ENCODE results near the gene PAPPA2. TPM values are rescaled to one million over a fixed set of nuclear protein-coding genes. Genes with fewer than 3 reads are reported as not detected.

Gene PAPPA2
- total and polyA plus RNA-seq, 9 of the 15 experiments (the other 6 are each of a cell fraction or from before 2014, with no cell fraction given): 0.01 to 0.15 (median 0.05) TPM; not detected in 2

- ChIA-PET POLR2A (interaction anchor here (0.6 kb wide), 1 partner anchor 152 kb away, joined by 4 read pairs; no protein-coding TSS in a partner anchor), CTCF (ENCODE audit: low intra/inter-chr PET ratio) (no interaction called here)
- Histone ChIP-seq H3K36me3 (ENCODE audit: control insufficient read depth, insufficient read depth, low read length) (no peaks in the 10 kb centered on the region), H3K27ac (ENCODE audit: extremely low read depth, low read depth, low read length) (no peak overlapping the region), H3K9ac (ENCODE audit: insufficient read depth in 1 of 2, low read depth in 2 of 2, low read length in 2 of 2) (no peak overlapping the region), H4K20me1 (replicated peaks; ENCODE audit: control insufficient read depth, insufficient read depth, low read length) (no peaks in the 10 kb centered on the region), H3K4me1 (replicated peaks in 1 of 2; ENCODE audit: control insufficient read depth in 2 of 2, insufficient read depth in 2 of 2, low read length in 2 of 2) (no peaks in the 10 kb centered on the region), H3K27me3 (ENCODE audit: control insufficient read depth in 2 of 2, insufficient read depth in 2 of 2, low read length in 2 of 2) (no peaks in the 10 kb centered on the region), H3K9me3 (replicated peaks; ENCODE audit: control insufficient read depth, insufficient read depth, low read depth, low read length) (no peaks in the 10 kb centered on the region), H3K79me2 (ENCODE audit: control insufficient read depth, insufficient read depth, low read length) (no peaks in the 10 kb centered on the region), H3K4me3 (no peak overlapping the region), H3K4me2 (ENCODE audit: insufficient read depth, low read length) (no peak overlapping the region), H3K9me1 (ENCODE audit: control insufficient read depth, insufficient read depth, low read length) (no peaks in the 10 kb centered on the region), H2AFZ (ENCODE audit: low read depth, low read length) (no peak overlapping the region)
- DNase-seq (ENCODE audit: extremely low read depth in 1 of 4, low spot score in 3 of 4): no peak
- ATAC-seq: no peak
- WGBS (ENCODE audit: insufficient coverage, low coverage, missing lambda C conversion rate): 0% methylated on average over 1 of the region's 1 CpG
- intact Hi-C loops (cut with micrococcal nuclease): no loop called here
- FAIRE-seq: no peak
- BruUV-seq (replicated peaks): no TSS peak
- TF ChIP-seq, protein P1, sequence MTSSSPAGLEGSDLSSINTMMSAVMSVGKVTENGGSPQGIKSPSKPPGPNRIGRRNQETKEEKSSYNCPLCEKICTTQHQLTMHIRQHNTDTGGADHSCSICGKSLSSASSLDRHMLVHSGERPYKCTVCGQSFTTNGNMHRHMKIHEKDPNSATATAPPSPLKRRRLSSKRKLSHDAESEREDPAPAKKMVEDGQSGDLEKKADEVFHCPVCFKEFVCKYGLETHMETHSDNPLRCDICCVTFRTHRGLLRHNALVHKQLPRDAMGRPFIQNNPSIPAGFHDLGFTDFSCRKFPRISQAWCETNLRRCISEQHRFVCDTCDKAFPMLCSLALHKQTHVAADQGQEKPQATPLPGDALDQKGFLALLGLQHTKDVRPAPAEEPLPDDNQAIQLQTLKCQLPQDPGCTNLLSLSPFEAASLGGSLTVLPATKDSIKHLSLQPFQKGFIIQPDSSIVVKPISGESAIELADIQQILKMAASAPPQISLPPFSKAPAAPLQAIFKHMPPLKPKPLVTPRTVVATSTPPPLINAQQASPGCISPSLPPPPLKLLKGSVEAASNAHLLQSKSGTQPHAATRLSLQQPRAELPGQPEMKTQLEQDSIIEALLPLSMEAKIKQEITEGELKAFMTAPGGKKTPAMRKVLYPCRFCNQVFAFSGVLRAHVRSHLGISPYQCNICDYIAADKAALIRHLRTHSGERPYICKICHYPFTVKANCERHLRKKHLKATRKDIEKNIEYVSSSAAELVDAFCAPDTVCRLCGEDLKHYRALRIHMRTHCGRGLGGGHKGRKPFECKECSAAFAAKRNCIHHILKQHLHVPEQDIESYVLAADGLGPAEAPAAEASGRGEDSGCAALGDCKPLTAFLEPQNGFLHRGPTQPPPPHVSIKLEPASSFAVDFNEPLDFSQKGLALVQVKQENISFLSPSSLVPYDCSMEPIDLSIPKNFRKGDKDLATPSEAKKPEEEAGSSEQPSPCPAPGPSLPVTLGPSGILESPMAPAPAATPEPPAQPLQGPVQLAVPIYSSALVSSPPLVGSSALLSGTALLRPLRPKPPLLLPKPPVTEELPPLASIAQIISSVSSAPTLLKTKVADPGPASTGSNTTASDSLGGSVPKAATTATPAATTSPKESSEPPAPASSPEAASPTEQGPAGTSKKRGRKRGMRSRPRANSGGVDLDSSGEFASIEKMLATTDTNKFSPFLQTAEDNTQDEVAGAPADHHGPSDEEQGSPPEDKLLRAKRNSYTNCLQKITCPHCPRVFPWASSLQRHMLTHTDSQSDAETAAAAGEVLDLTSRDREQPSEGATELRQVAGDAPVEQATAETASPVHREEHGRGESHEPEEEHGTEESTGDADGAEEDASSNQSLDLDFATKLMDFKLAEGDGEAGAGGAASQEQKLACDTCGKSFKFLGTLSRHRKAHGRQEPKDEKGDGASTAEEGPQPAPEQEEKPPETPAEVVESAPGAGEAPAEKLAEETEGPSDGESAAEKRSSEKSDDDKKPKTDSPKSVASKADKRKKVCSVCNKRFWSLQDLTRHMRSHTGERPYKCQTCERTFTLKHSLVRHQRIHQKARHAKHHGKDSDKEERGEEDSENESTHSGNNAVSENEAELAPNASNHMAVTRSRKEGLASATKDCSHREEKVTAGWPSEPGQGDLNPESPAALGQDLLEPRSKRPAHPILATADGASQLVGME (CRISPR knock-in tag; IDR thresholded peaks at IDR 0.05): no peak
- TF ChIP-seq GABPA (tag; conservative IDR thresholded peaks at IDR 0.05; ENCODE audit: low read depth): no peak
- no peak for TF ChIP-seq RCOR1 (IDR thresholded peaks at IDR 0.05; ENCODE audit: borderline replicate concordance in 1 of 2, low read depth in 2 of 2, low read length in 2 of 2)
- TF ChIP-seq ZNF175 (CRISPR knock-in tag; IDR thresholded peaks at IDR 0.05; ENCODE audit: low read depth): no peak
- TF ChIP-seq, protein P2, sequence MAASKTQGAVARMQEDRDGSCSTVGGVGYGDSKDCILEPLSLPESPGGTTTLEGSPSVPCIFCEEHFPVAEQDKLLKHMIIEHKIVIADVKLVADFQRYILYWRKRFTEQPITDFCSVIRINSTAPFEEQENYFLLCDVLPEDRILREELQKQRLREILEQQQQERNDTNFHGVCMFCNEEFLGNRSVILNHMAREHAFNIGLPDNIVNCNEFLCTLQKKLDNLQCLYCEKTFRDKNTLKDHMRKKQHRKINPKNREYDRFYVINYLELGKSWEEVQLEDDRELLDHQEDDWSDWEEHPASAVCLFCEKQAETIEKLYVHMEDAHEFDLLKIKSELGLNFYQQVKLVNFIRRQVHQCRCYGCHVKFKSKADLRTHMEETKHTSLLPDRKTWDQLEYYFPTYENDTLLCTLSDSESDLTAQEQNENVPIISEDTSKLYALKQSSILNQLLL (CRISPR knock-in tag; IDR thresholded peaks at IDR 0.05; ENCODE audit: borderline replicate concordance): no peak
- TF ChIP-seq CBX2 (IDR thresholded peaks at IDR 0.05; ENCODE audit: insufficient read depth, low read length, poor library complexity, severe bottlenecking): no peak
- TF ChIP-seq FOXJ2 (tag; IDR thresholded peaks at IDR 0.05): no peak
- TF ChIP-seq SIN3B (IDR thresholded peaks at IDR 0.05; ENCODE audit: low read depth): no peak
- in situ Hi-C loops (cut with MboI): no loop called here
These were observed 272.2 kb downstream of the PAPPA2 start for GRCh38 chr1:176735201-176735600.
